DOHH2 (cell line): Measurements from ENCODE around the gene TRIM66.

Source experiments
- H3F3A ChIP-seq: fragments of 200-600 bp; sonication (generic), shearing (Covaris generic); 2 replicates; pipeline ENCODE4 v1.6.0; 2016; ENCODE audit warnings: antibody characterized with exemption, mild to moderate bottlenecking; ENCODE audit not compliant: control insufficient read depth, insufficient read depth
- H3K27ac ChIP-seq: fragments of 200-600 bp; sonication (generic); 2 replicates; pipeline ENCODE4 v1.5.1; 2014; ENCODE audit warnings: low read depth, mild to moderate bottlenecking, low read length, moderate library complexity
- H3K27me3 ChIP-seq: fragments of 200-600 bp; sonication (generic); 2 replicates; pipeline ENCODE4 v1.6.1; 2014; ENCODE audit warnings: mild to moderate bottlenecking, low read length, mixed read lengths; ENCODE audit not compliant: control insufficient read depth
- H3K36me3 ChIP-seq: fragments of 200-600 bp; sonication (generic); 2 replicates; pipeline ENCODE4 v1.6.1; 2014; ENCODE audit warnings: mild to moderate bottlenecking, low read length, moderate library complexity, mixed read lengths; ENCODE audit not compliant: control insufficient read depth
- H3K4me1 ChIP-seq: fragments of 200-600 bp; sonication (generic); 2 replicates; pipeline ENCODE4 v1.6.1; 2014; ENCODE audit warnings: mild to moderate bottlenecking, low read length, mixed read lengths; ENCODE audit not compliant: control insufficient read depth
- H3K4me2 ChIP-seq: fragments of 200-600 bp; sonication (generic); 2 replicates; pipeline ENCODE4 v1.6.0; 2014; ENCODE audit warnings: mild to moderate bottlenecking, low read length, moderate library complexity
- H3K4me3 ChIP-seq: fragments of 200-600 bp; sonication (generic); 2 replicates; pipeline ENCODE4 v1.5.1; 2014; ENCODE audit warnings: mild to moderate bottlenecking, low read length, mixed read lengths
- H3K79me2 ChIP-seq: fragments of 200-600 bp; sonication (generic); 2 replicates; pipeline ENCODE4 v1.6.1; 2014; ENCODE audit warnings: mild to moderate bottlenecking, low read length, mixed read lengths; ENCODE audit not compliant: control insufficient read depth
- H3K9me2 ChIP-seq: fragments of 200-600 bp; sonication (generic); replicated peaks from 2 replicates; pipeline ENCODE4 v1.6.1; 2014; ENCODE audit warnings: mild to moderate bottlenecking, low read length, mixed read lengths; ENCODE audit not compliant: control insufficient read depth
- H3K9me3 ChIP-seq: fragments of 200-600 bp; sonication (generic); 2 replicates; pipeline ENCODE4 v1.6.1; 2014; ENCODE audit warnings: antibody characterized with exemption, low read length, mixed read lengths; ENCODE audit not compliant: control insufficient read depth, insufficient read depth
- H4K20me1 ChIP-seq: fragments of 200-600 bp; sonication (generic); 2 replicates; pipeline ENCODE4 v1.6.0; 2014; ENCODE audit warnings: low read depth, mild to moderate bottlenecking, antibody characterized with exemption, low read length, moderate library complexity; ENCODE audit not compliant: control insufficient read depth, insufficient read depth
- EZH2phosphoT487 ChIP-seq: fragments of 200-600 bp; sonication (generic); IDR thresholded peaks from 2 replicates; pipeline ENCODE4 v1.6.1; 2017; ENCODE audit warnings: borderline replicate concordance, mild to moderate bottlenecking, antibody characterized with exemption, low read length, moderate library complexity, mixed read lengths
- TF ChIP-seq, protein P1 (sequence below): fragments of 200-600 bp; sonication (generic); IDR thresholded peaks from one replicate; pipeline ENCODE4 v1.5.1; 2014; ENCODE audit warnings: antibody characterized with exemption, mild to moderate bottlenecking, low read depth, low read length; ENCODE audit not compliant: poor library complexity, severe bottlenecking

The TRIM66 gene

DNA sequence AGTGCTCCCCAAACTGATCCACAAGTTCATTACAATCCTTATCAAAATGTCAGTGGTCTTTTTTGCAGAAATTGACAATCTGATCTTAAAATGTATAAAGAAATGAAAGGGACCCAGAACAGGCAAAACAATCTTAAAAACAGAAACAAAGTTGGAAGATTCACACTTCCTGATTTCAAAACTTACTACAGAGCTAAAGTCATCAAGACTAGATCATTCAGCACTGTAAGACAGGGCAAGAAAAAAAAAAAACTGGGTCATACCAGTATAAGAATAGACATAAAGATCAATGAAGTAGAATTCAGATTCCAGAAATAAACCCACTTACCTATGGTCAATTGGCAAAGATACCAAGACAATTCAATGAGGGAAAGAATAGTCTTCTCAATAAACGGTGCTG lies 84.0 kb downstream of the TRIM66 start:
- Histone ChIP-seq H4K20me1 (no peaks in the 10 kb centered on the region), H3K4me2 (no peak overlapping the region), H3K36me3 (no peaks in the 10 kb centered on the region), H3K27me3 (no peaks in the 10 kb centered on the region), H3F3A (no peaks in the 10 kb centered on the region), H3K79me2 (peaks cover 12% of the 10 kb centered on the region), H3K9me3 (no peaks in the 10 kb centered on the region), H3K27ac (no peak overlapping the region), H3K4me1 (peaks cover 23% of the 10 kb centered on the region), H3K9me2 (no peaks in the 10 kb centered on the region), H3K4me3 (no peak overlapping the region)
- no peak for TF ChIP-seq EZH2phosphoT487
- TF ChIP-seq, protein P1, sequence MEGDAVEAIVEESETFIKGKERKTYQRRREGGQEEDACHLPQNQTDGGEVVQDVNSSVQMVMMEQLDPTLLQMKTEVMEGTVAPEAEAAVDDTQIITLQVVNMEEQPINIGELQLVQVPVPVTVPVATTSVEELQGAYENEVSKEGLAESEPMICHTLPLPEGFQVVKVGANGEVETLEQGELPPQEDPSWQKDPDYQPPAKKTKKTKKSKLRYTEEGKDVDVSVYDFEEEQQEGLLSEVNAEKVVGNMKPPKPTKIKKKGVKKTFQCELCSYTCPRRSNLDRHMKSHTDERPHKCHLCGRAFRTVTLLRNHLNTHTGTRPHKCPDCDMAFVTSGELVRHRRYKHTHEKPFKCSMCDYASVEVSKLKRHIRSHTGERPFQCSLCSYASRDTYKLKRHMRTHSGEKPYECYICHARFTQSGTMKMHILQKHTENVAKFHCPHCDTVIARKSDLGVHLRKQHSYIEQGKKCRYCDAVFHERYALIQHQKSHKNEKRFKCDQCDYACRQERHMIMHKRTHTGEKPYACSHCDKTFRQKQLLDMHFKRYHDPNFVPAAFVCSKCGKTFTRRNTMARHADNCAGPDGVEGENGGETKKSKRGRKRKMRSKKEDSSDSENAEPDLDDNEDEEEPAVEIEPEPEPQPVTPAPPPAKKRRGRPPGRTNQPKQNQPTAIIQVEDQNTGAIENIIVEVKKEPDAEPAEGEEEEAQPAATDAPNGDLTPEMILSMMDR = no peak

DNA sequence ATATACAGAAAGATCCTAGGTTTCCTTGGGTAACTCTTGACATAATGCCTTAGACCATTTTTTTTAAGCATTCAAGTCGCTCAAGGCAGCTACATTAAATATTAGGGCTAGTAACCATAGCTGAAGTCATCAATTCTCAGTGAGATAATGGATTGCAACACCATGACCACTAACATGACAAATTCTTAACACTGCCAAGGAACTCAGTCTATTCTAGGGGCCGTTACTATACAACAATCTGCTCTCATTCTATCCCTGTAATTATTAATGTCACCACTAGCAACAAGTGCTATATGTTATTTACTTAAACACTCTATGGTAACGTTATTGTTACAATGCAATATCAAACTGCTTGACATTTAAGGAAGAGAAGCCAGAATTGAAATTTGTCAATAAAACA lies 85.3 kb downstream of the TRIM66 start:
- Histone ChIP-seq H3K27ac (no peak overlapping the region), H3K9me2 (no peaks in the 10 kb centered on the region), H3K27me3 (no peaks in the 10 kb centered on the region), H3K4me1 (peaks cover 31% of the 10 kb centered on the region), H3K36me3 (no peaks in the 10 kb centered on the region), H4K20me1 (no peaks in the 10 kb centered on the region), H3K4me3 (no peak overlapping the region), H3K79me2 (peaks cover 20% of the 10 kb centered on the region), H3F3A (no peaks in the 10 kb centered on the region), H3K4me2 (no peak overlapping the region), H3K9me3 (no peaks in the 10 kb centered on the region)
- no peak for TF ChIP-seq EZH2phosphoT487
- TF ChIP-seq, protein P1 = no peak

DNA sequence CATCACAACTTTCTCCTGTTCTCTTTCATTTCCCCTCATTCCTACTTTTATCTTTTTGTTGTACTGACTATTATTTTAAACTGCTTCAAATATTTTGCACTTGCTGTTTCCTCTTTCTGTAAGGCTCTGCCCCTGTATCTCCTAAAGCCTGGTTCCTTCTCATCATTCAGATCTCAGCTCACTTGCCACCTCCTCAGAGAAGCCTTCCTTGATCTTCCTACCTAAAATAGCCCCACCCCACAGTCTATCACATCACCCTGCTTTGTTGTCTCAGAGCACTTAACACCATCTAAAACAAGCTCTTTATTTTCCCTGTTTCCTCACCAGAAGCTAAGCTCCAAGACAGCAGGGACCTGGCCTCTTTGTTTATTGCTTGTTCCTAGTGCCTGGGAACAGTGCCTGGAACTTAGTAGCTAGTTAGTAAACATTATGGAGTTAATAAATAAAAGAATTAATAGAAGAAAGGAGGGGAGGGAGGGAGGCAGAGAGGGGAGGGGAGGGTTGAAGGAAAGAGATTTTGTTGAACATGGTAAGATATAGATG lies 85.9 kb downstream of the TRIM66 start:
- Histone ChIP-seq H3K4me1 (peaks cover 31% of the 10 kb centered on the region), H3K4me3 (no peak overlapping the region), H3K27me3 (no peaks in the 10 kb centered on the region), H3K36me3 (no peaks in the 10 kb centered on the region), H3K9me2 (no peaks in the 10 kb centered on the region), H4K20me1 (no peaks in the 10 kb centered on the region), H3K27ac (no peak overlapping the region), H3K4me2 (no peak overlapping the region), H3K79me2 (peaks cover 20% of the 10 kb centered on the region), H3K9me3 (no peaks in the 10 kb centered on the region), H3F3A (no peaks in the 10 kb centered on the region)
- TF ChIP-seq, protein P1 = no peak
- no peak for TF ChIP-seq EZH2phosphoT487
